C4-2B (cell line): ENCODE measurements around the gene MAMSTR.

Experiments
- H3K27ac ChIP-seq: fragments of 450-650 bp; 2 replicates; pipeline ENCODE4 v1.5.1; 2017
- CTCF ChIP-seq: fragments of 450-650 bp; conservative IDR thresholded peaks from 2 replicates; pipeline ENCODE4 v1.5.1; 2017; ENCODE audit warnings: mild to moderate bottlenecking
- ZFX ChIP-seq: fragments of 450-650 bp; IDR thresholded peaks from 2 replicates; pipeline ENCODE4 v1.6.1; 2017

MAMSTR gene

GRCh38 chr19:48669903-48670668 is 49.4 kb downstream of the MAMSTR start:
- no peak for TF ChIP-seq ZFX
- no peak for TF ChIP-seq CTCF
- no peak overlapping the region for H3K27ac ChIP-seq

GRCh38 chr19:48668761-48669160 is 50.8 kb downstream of the MAMSTR start:
- TF ChIP-seq CTCF (no peak), ZFX (no peak)
- H3K27ac ChIP-seq = no peak overlapping the region

- H3K27ac ChIP-seq = no peak overlapping the region
- TF ChIP-seq ZFX = no peak
- no peak for TF ChIP-seq CTCF
Observed at GRCh38 chr19:48668332-48668731, 51.2 kb downstream of the MAMSTR start.

- no peak overlapping the region for H3K27ac ChIP-seq
- TF ChIP-seq CTCF (no peak), ZFX (no peak)
Observed at GRCh38 chr19:48665786-48666185, 53.7 kb downstream of the MAMSTR start.

- TF ChIP-seq ZFX = no peak
- TF ChIP-seq CTCF = no peak
- H3K27ac ChIP-seq = no peak overlapping the region
Observed at GRCh38 chr19:48664476-48664875, 55.0 kb downstream of the MAMSTR start.

- no peak for TF ChIP-seq ZFX
- no peak for TF ChIP-seq CTCF
- no peak overlapping the region for H3K27ac ChIP-seq
Observed at GRCh38 chr19:48663667-48664066, 55.9 kb downstream of the MAMSTR start.
